ENCODE data around the gene HIPK2.

Gene HIPK2

GRCh38 chr7:139680676-139681462 lies 96.9 kb downstream of the HIPK2 start:
- TF ChIP-seq ZNF8 (CRISPR knock-in tag; IDR thresholded peaks at IDR 0.05) (no peak), OSR1 (CRISPR knock-in tag; IDR thresholded peaks at IDR 0.05) (no peak), BACH2 (CRISPR knock-in tag; IDR thresholded peaks at IDR 0.05; ENCODE audit: borderline replicate concordance) (no peak), ZFP3 (CRISPR knock-in tag; IDR thresholded peaks at IDR 0.05) (no peak), ZNF565 (CRISPR knock-in tag; conservative IDR thresholded peaks at IDR 0.05; ENCODE audit: low read depth) (no peak), POU6F1 (CRISPR knock-in tag; IDR thresholded peaks at IDR 0.05; ENCODE audit: borderline replicate concordance, low read depth) (no peak), ESRRG (CRISPR knock-in tag; IDR thresholded peaks at IDR 0.05) (no peak), CREB5 (CRISPR knock-in tag; IDR thresholded peaks at IDR 0.05; ENCODE audit: low read depth) (no peak), SNAI2 (CRISPR knock-in tag; IDR thresholded peaks at IDR 0.05) (no peak), CSDC2 (CRISPR knock-in tag; IDR thresholded peaks at IDR 0.05) (no peak), TSHZ2 (CRISPR knock-in tag; IDR thresholded peaks at IDR 0.05) (no peak)
- peak; percentile 90 for ATAC-seq

- no peak for TF ChIP-seq POU6F1 (CRISPR knock-in tag; IDR thresholded peaks at IDR 0.05; ENCODE audit: borderline replicate concordance, low read depth)
- no peak for TF ChIP-seq TOX (CRISPR knock-in tag; IDR thresholded peaks at IDR 0.05; ENCODE audit: borderline replicate concordance)
- no peak for TF ChIP-seq PATZ1 (CRISPR knock-in tag; IDR thresholded peaks at IDR 0.05; ENCODE audit: borderline replicate concordance)
- no peak for TF ChIP-seq ESRRG (CRISPR knock-in tag; IDR thresholded peaks at IDR 0.05)
- no peak for TF ChIP-seq ZFP3 (CRISPR knock-in tag; IDR thresholded peaks at IDR 0.05)
- no peak for TF ChIP-seq ARNTL (CRISPR knock-in tag; IDR thresholded peaks at IDR 0.05; ENCODE audit: borderline replicate concordance, low read depth)
- TF ChIP-seq TCF4 (CRISPR knock-in tag; IDR thresholded peaks at IDR 0.05; ENCODE audit: borderline replicate concordance), result no peak
- no peak for TF ChIP-seq RARB (CRISPR knock-in tag; IDR thresholded peaks at IDR 0.05)
- TF ChIP-seq PPARA (CRISPR knock-in tag; IDR thresholded peaks at IDR 0.05; ENCODE audit: borderline replicate concordance), result no peak
- no peak for TF ChIP-seq ZNF565 (CRISPR knock-in tag; conservative IDR thresholded peaks at IDR 0.05; ENCODE audit: low read depth)
- no peak for TF ChIP-seq GLIS3 (CRISPR knock-in tag; IDR thresholded peaks at IDR 0.05)
- TF ChIP-seq ISL1 (CRISPR knock-in tag; IDR thresholded peaks at IDR 0.05), result no peak
- ATAC-seq, result no peak
Measured at GRCh38 chr7:139679731-139680594, 97.8 kb downstream of the HIPK2 start.
